Measurements from ENCODE around the gene ZNF678.

- TF ChIP-seq, protein P1, sequence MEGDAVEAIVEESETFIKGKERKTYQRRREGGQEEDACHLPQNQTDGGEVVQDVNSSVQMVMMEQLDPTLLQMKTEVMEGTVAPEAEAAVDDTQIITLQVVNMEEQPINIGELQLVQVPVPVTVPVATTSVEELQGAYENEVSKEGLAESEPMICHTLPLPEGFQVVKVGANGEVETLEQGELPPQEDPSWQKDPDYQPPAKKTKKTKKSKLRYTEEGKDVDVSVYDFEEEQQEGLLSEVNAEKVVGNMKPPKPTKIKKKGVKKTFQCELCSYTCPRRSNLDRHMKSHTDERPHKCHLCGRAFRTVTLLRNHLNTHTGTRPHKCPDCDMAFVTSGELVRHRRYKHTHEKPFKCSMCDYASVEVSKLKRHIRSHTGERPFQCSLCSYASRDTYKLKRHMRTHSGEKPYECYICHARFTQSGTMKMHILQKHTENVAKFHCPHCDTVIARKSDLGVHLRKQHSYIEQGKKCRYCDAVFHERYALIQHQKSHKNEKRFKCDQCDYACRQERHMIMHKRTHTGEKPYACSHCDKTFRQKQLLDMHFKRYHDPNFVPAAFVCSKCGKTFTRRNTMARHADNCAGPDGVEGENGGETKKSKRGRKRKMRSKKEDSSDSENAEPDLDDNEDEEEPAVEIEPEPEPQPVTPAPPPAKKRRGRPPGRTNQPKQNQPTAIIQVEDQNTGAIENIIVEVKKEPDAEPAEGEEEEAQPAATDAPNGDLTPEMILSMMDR (IDR thresholded peaks at IDR 0.05; ENCODE audit: low read depth, low read length, poor library complexity, severe bottlenecking), result no peak
- TF ChIP-seq EZH2phosphoT487 (IDR thresholded peaks at IDR 0.05; ENCODE audit: borderline replicate concordance, low read length), result no peak
Observed at GRCh38 chr1:227654858-227655752, 91.7 kb downstream of the ZNF678 start.

All from DOHH2 (cell line).